ENCODE results near the gene ARHGAP5. TPM values are rescaled to one million over a fixed set of nuclear protein-coding genes. Genes with fewer than 3 reads are reported as not detected.

The ARHGAP5 gene
- total and polyA plus RNA-seq, 2 donors from 2014 or later, result 17.7 to 142 TPM

GRCh38 chr14:32099473-32099872 lies 22.4 kb downstream of the ARHGAP5 start:
- TF ChIP-seq CTCF (IDR thresholded peaks at IDR 0.05; ENCODE audit: borderline replicate concordance, extremely low read depth, insufficient read depth), result no peak
- Histone ChIP-seq H3K9ac (ENCODE audit: low read length in 3 of 3) (no peak overlapping the region), H3K27me3 (ENCODE audit: control insufficient read depth, insufficient read depth, low read length) (no peaks in the 10 kb centered on the region), H3K4me1 (ENCODE audit: control insufficient read depth in 2 of 3, insufficient read depth in 2 of 3, low read depth in 1 of 3, low read length in 3 of 3) (peaks cover 0 to 3% (median 0%) of the 10 kb centered on the region in 3 donors), H3K9me3 (ENCODE audit: control insufficient read depth in 2 of 3, insufficient read depth in 1 of 3, low read length in 3 of 3) (no peaks in the 10 kb centered on the region), H3K36me3 (ENCODE audit: control insufficient read depth in 2 of 3, insufficient read depth in 3 of 3, low read length in 3 of 3) (no peaks in the 10 kb centered on the region), H3K4me3 (ENCODE audit: low read length in 3 of 3) (no peak overlapping the region), H3K27ac (ENCODE audit: low read depth in 2 of 2, low read length in 2 of 2) (no peak overlapping the region)
- intact Hi-C loops (cut with DNase I), result no loop called here
- no peak for FAIRE-seq
- no peak for DNase-seq

GRCh38 chr14:32100175-32100574 lies 23.1 kb downstream of the ARHGAP5 start:
- no peaks in the 10 kb centered on the region for H3K27me3 ChIP-seq (ENCODE audit: control insufficient read depth, insufficient read depth, low read length)
- H3K27ac ChIP-seq (ENCODE audit: low read depth in 2 of 2, low read length in 2 of 2), result no peak overlapping the region
- H3K36me3 ChIP-seq (ENCODE audit: control insufficient read depth in 2 of 3, insufficient read depth in 3 of 3, low read length in 3 of 3), result no peaks in the 10 kb centered on the region
- H3K4me3 ChIP-seq (ENCODE audit: low read length in 3 of 3), result no peak overlapping the region
- peaks cover 0 to 3% (median 0%) of the 10 kb centered on the region in 3 donors for H3K4me1 ChIP-seq (ENCODE audit: control insufficient read depth in 2 of 3, insufficient read depth in 2 of 3, low read depth in 1 of 3, low read length in 3 of 3)
- intact Hi-C loops (cut with DNase I), result no loop called here
- TF ChIP-seq CTCF (IDR thresholded peaks at IDR 0.05; ENCODE audit: borderline replicate concordance, extremely low read depth, insufficient read depth), result no peak
- no peaks in the 10 kb centered on the region for H3K9me3 ChIP-seq (ENCODE audit: control insufficient read depth in 2 of 3, insufficient read depth in 1 of 3, low read length in 3 of 3)
- no peak for DNase-seq
- no peak overlapping the region for H3K9ac ChIP-seq (ENCODE audit: low read length in 3 of 3)
- no peak for FAIRE-seq

GRCh38 chr14:32102152-32102787 lies 25.2 kb downstream of the ARHGAP5 start:
- Histone ChIP-seq H3K27me3 (ENCODE audit: control insufficient read depth, insufficient read depth, low read length) (no peaks in the 10 kb centered on the region), H3K27ac (ENCODE audit: low read depth in 2 of 2, low read length in 2 of 2) (no peak overlapping the region), H3K9me3 (ENCODE audit: control insufficient read depth in 2 of 3, insufficient read depth in 1 of 3, low read length in 3 of 3) (no peaks in the 10 kb centered on the region), H3K4me1 (ENCODE audit: control insufficient read depth in 2 of 3, insufficient read depth in 2 of 3, low read depth in 1 of 3, low read length in 3 of 3) (peaks cover 0 to 3% (median 0%) of the 10 kb centered on the region in 3 donors), H3K4me3 (ENCODE audit: low read length in 3 of 3) (no peak overlapping the region), H3K36me3 (ENCODE audit: control insufficient read depth in 2 of 3, insufficient read depth in 3 of 3, low read length in 3 of 3) (no peaks in the 10 kb centered on the region), H3K9ac (ENCODE audit: low read length in 3 of 3) (no peak overlapping the region)
- DNase-seq (no peak), FAIRE-seq (no peak)
- intact Hi-C loops (cut with DNase I), result no loop called here
- no peak for TF ChIP-seq CTCF (IDR thresholded peaks at IDR 0.05; ENCODE audit: borderline replicate concordance, extremely low read depth, insufficient read depth)

GRCh38 chr14:32102968-32103367 lies 25.9 kb downstream of the ARHGAP5 start:
- H3K4me3 ChIP-seq (ENCODE audit: low read length in 3 of 3), result no peak overlapping the region
- H3K9me3 ChIP-seq (ENCODE audit: control insufficient read depth in 2 of 3, insufficient read depth in 1 of 3, low read length in 3 of 3), result no peaks in the 10 kb centered on the region
- no peaks in the 10 kb centered on the region for H3K36me3 ChIP-seq (ENCODE audit: control insufficient read depth in 2 of 3, insufficient read depth in 3 of 3, low read length in 3 of 3)
- FAIRE-seq, result peak; percentile 54
- no peaks in the 10 kb centered on the region for H3K27me3 ChIP-seq (ENCODE audit: control insufficient read depth, insufficient read depth, low read length)
- H3K27ac ChIP-seq (ENCODE audit: low read depth in 2 of 2, low read length in 2 of 2), result no peak overlapping the region
- peaks cover 0 to 3% (median 0%) of the 10 kb centered on the region in 3 donors for H3K4me1 ChIP-seq (ENCODE audit: control insufficient read depth in 2 of 3, insufficient read depth in 2 of 3, low read depth in 1 of 3, low read length in 3 of 3)
- intact Hi-C loops (cut with DNase I), result no loop called here
- H3K9ac ChIP-seq (ENCODE audit: low read length in 3 of 3), result no peak overlapping the region
- DNase-seq, result no peak
- no peak for TF ChIP-seq CTCF (IDR thresholded peaks at IDR 0.05; ENCODE audit: borderline replicate concordance, extremely low read depth, insufficient read depth)

Measured in kidney (tissue), 14 donors.